KMS-11 (cell line): ENCODE measurements around the gene MRPL23.

Experiments
- H2AFZ ChIP-seq: fragments of 200-600 bp; sonication (generic); 2 replicates; pipeline ENCODE4 v1.6.1; 2016; ENCODE audit warnings: antibody characterized with exemption, mixed run types, low read depth
- H3K27ac ChIP-seq: fragments of 200-600 bp; sonication (generic); 2 replicates; pipeline ENCODE4 v1.6.1; 2016; ENCODE audit warnings: mild to moderate bottlenecking, mixed run types
- H3K27me3 ChIP-seq: fragments of 200-600 bp; sonication (generic); 2 replicates; pipeline ENCODE4 v1.6.1; 2017; ENCODE audit warnings: mild to moderate bottlenecking, low read depth, mixed run types, moderate library complexity; ENCODE audit not compliant: insufficient read depth
- H3K36me3 ChIP-seq: fragments of 200-600 bp; sonication (generic); 2 replicates; pipeline ENCODE4 v1.6.1; 2017; ENCODE audit warnings: mild to moderate bottlenecking, mixed run types; ENCODE audit not compliant: insufficient read depth
- H3K4me1 ChIP-seq: fragments of 200-600 bp; sonication (generic); 2 replicates; pipeline ENCODE4 v1.6.1; 2016; ENCODE audit warnings: mild to moderate bottlenecking, low read depth, mixed run types; ENCODE audit not compliant: poor library complexity, severe bottlenecking
- H3K4me2 ChIP-seq: fragments of 200-600 bp; sonication (generic); 2 replicates; pipeline ENCODE4 v1.7.0; 2016; ENCODE audit warnings: mild to moderate bottlenecking, mixed run types
- H3K4me3 ChIP-seq: fragments of 200-600 bp; sonication (generic); IDR thresholded peaks from 2 replicates; pipeline ENCODE4 v1.6.1; 2017; ENCODE audit warnings: low read depth, low read length, mixed read lengths; ENCODE audit not compliant: insufficient read depth
- H3K79me2 ChIP-seq: fragments of 200-600 bp; sonication (generic); 2 replicates; pipeline ENCODE4 v1.6.1; 2016; ENCODE audit warnings: low read depth, mixed run types; ENCODE audit not compliant: insufficient read depth
- H3K9ac ChIP-seq: fragments of 200-600 bp; sonication (generic); 2 replicates; pipeline ENCODE4 v1.6.1; 2016; ENCODE audit warnings: mild to moderate bottlenecking, mixed run types
- H4K20me1 ChIP-seq: fragments of 200-600 bp; sonication (generic); 2 replicates; pipeline ENCODE4 v1.6.1; 2016; ENCODE audit warnings: mild to moderate bottlenecking, mixed run types; ENCODE audit not compliant: insufficient read depth
- CTCF ChIP-seq: fragments of 200-600 bp; sonication (generic); conservative IDR thresholded peaks from 2 replicates; pipeline ENCODE4 v1.6.1; 2017; ENCODE audit warnings: low read depth, mild to moderate bottlenecking, antibody characterized with exemption, low read length, moderate library complexity, mixed read lengths

The MRPL23 gene

GRCh38 chr11:1906611-1907423 lies 40.3 kb upstream of the MRPL23 start:
- Histone ChIP-seq H3K9ac (no peak overlapping the region), H2AFZ (no peak overlapping the region), H3K79me2 (no peaks in the 10 kb centered on the region), H3K36me3 (no peaks in the 10 kb centered on the region), H3K27me3 (peaks cover 99% of the 10 kb centered on the region), H3K4me2 (no peak overlapping the region), H3K4me1 (no peaks in the 10 kb centered on the region), H3K27ac (no peak overlapping the region), H4K20me1 (no peaks in the 10 kb centered on the region), H3K4me3 (no peak overlapping the region)
- TF ChIP-seq CTCF = no peak

- H4K20me1 ChIP-seq = no peaks in the 10 kb centered on the region
- H3K4me3 ChIP-seq = no peak overlapping the region
- no peak overlapping the region for H3K27ac ChIP-seq
- no peaks in the 10 kb centered on the region for H3K36me3 ChIP-seq
- H3K27me3 ChIP-seq = peaks cover 96% of the 10 kb centered on the region
- H3K4me2 ChIP-seq = no peak overlapping the region
- H3K4me1 ChIP-seq = no peaks in the 10 kb centered on the region
- no peak for TF ChIP-seq CTCF
- H2AFZ ChIP-seq = no peak overlapping the region
- no peak overlapping the region for H3K9ac ChIP-seq
- no peaks in the 10 kb centered on the region for H3K79me2 ChIP-seq
Observed at GRCh38 chr11:1908618-1909017, 38.5 kb upstream of the MRPL23 start.

- Histone ChIP-seq H3K36me3 (no peaks in the 10 kb centered on the region), H3K9ac (no peak overlapping the region), H3K4me3 (no peak overlapping the region), H3K27ac (no peak overlapping the region), H4K20me1 (no peaks in the 10 kb centered on the region), H2AFZ (no peak overlapping the region), H3K4me1 (no peaks in the 10 kb centered on the region), H3K4me2 (no peak overlapping the region), H3K79me2 (no peaks in the 10 kb centered on the region), H3K27me3 (peaks cover 87% of the 10 kb centered on the region)
- no peak for TF ChIP-seq CTCF
Observed at GRCh38 chr11:1909524-1909923, 37.6 kb upstream of the MRPL23 start.

GRCh38 chr11:1912289-1912878 lies 34.7 kb upstream of the MRPL23 start:
- H3K4me2 ChIP-seq = no peak overlapping the region
- TF ChIP-seq CTCF = no peak
- H2AFZ ChIP-seq = no peak overlapping the region
- H3K79me2 ChIP-seq = no peaks in the 10 kb centered on the region
- H3K36me3 ChIP-seq = no peaks in the 10 kb centered on the region
- H3K9ac ChIP-seq = no peak overlapping the region
- H3K4me3 ChIP-seq = no peak overlapping the region
- H3K27ac ChIP-seq = no peak overlapping the region
- H3K4me1 ChIP-seq = no peaks in the 10 kb centered on the region
- no peaks in the 10 kb centered on the region for H4K20me1 ChIP-seq
- H3K27me3 ChIP-seq = peaks cover 74% of the 10 kb centered on the region
